Inferior parietal cortex (tissue), 1 donor: ENCODE data around the gene TP63.
"Not testable (repeated sequence)": the region's sequence is repeated elsewhere in the genome, so short reads cannot be mapped to it uniquely, and the experiment has no call there.

ENCODE experiments used
- DNase-seq: peaks from one replicate; pipeline ENCODE4 v3.0.0-alpha.2; 2016; ENCODE audit errors: extremely low spot score

TP63 gene

GRCh38 chr3:189625572-189625971, 5.6 kb upstream of the TP63 start:
- DNase-seq, result no peak

DNA sequence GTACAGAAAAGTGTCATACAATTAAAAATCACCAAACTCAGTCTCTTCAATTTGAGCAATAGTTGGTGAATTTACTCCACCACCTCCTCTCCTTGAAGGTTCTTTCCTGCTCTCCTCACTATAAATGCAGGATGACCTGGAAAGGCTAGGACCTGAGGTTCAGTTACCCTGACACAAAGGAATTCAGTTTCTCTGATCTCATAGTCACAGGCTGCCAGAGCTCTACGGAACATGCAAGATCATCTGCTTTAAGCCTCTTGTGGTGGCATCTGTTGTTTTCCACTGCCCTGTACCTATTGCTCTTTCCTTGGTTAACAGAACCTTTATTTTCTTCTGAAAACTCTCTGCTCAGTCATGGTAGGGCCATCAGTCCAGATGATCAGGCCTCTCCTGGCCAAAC, 4.9 kb upstream of the TP63 start:
- DNase-seq, result no peak

GRCh38 chr3:189629803-189630455, 1.3 kb upstream of the TP63 start:
- DNase-seq, result no peak

GRCh38 chr3:189630767-189631372, 319 bp upstream of the TP63 start:
- no peak for DNase-seq

- no peak for DNase-seq
Measured at GRCh38 chr3:189631409-189631808, 220 bp downstream of the TP63 start.

DNA sequence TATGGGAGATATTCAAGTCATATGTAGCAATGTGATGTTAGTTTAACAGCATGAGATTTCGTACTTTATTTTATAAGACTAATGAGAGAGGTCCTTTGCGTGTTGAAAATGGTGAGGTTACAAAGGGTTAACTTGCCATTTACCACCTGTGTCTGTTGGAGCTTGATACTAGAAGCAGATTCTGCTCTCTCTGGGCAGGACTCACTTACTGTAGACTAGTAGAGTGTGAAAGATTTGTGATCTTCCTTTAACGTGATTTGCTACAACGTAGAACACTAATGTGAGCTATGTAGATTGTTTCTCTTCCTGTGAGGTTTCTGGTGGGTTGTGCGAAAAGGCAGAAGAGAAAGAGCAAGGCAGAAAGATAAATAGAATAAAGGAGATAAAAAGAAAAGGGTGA, 1.1 kb downstream of the TP63 start:
- no peak for DNase-seq

DNA sequence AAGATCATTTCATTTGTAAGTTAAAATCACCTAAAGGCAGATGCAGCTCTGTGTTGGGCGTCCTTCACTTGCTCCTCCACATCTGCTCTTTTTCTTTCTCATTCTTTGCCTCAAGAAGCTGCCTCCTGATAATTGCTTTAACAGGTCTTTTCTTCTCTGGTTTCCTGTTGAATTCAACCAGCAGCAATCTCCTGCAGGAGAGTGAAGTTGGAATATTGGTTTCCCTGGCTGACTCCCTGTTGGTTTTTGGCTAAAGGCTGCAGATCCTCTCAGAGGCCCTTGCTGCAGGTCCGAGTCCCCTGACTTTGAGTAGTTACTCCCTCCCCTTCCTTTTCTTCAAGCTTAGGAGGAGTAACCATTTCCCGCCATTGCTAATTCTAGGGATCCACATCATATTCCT, 4.2 kb downstream of the TP63 start:
- no peak for DNase-seq

GRCh38 chr3:189636048-189636447, 4.9 kb downstream of the TP63 start:
- DNase-seq, result no peak

GRCh38 chr3:189637750-189638149, 6.6 kb downstream of the TP63 start:
- DNase-seq, result no peak

GRCh38 chr3:189638276-189639031, 7.3 kb downstream of the TP63 start:
- DNase-seq, result no peak

- no peak for DNase-seq
Measured at GRCh38 chr3:189641776-189642175, 10.6 kb downstream of the TP63 start.

DNA sequence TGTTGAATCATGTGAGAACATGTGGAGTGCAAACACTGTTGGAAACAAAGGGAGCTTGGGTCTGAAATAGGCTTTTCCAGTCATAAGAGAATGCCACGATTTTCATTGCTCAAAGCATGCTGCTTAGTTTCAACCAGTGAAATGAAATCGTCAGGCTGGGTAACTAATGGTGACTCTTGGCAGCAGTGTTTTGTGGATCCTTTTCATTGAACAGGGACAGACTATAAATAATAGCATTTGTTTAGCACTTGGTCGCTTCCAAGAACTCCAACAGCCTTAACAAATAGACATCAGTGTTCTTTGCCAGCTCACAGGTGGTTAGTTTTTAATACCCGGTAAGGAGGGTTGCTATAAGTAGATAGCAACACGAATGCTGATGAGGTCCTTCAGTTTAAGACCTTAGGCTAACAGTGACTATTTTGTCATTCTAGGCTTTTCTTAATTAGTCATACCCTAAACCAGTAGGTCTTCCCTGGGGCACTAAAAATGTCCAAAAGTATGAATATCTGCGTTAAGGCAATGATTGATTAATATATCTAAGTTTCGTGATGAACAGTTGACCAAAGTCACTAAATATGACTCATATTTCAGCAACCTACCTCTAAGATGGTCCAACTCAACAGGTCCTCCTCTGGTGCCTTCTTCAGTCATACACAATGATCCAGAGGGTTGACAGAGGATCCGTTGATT, 15.8 kb downstream of the TP63 start:
- DNase-seq, result no peak

GRCh38 chr3:189652042-189652441, 20.9 kb downstream of the TP63 start:
- no peak for DNase-seq

DNA sequence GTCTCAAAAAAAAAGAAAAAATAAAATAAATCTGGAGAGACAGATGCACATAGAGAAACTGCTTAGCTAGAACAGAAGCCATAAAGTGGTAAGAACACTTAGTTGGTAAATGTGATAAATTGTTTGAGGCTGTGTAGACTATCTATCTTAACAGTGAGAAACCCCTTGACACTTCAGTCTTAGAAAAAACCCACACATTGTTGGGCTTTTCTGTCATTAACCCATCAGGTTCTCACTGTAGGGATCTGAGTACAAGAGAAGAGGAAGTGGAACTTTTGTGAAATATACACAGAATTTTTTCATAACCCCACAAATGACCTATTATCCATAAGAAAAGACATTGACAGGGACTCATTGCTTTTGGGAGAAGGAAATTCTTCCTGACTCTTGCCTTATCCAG, 24.4 kb downstream of the TP63 start:
- DNase-seq, result no peak

DNA sequence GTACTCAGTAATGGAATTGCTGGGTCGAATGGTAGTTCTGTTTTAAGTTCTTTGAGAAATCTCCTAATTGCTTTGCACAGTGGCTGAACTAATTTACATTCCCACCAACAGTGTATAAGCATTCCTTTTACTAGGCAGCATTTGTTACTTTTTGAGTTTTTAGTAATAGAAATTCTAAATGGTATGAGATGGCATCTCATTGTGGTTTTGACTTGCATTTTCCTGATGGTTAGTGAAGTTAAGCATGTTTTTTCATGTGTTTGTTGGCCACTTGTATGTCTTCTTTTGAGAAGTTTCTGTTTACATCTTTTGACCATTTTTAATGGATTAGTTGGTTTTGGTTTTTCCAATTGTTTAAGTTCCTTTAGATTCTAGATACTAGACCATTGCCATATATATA, 28.4 kb downstream of the TP63 start:
- DNase-seq, result no peak

DNA sequence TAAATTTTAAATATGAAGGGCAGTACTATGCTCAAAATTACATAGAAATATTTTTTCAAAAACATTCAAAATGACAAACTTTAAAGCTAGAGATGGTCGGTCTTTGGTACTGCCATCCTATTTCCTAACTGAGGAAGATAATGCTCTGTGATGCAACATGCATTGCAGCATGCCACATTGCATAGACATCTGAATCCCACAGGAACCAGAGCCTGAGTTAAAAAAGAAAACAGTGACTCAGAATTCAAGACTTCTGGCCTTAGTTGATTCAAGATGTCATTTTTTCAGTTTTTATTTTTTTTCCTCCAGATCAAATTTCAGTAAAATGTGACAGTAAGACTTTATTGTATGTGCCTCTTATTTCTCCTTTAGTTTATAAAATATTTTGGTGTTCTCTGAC, 33.1 kb downstream of the TP63 start:
- DNase-seq, result no peak

GRCh38 chr3:189672346-189672745, 41.2 kb downstream of the TP63 start:
- DNase-seq, result not testable (repeated sequence)

DNA sequence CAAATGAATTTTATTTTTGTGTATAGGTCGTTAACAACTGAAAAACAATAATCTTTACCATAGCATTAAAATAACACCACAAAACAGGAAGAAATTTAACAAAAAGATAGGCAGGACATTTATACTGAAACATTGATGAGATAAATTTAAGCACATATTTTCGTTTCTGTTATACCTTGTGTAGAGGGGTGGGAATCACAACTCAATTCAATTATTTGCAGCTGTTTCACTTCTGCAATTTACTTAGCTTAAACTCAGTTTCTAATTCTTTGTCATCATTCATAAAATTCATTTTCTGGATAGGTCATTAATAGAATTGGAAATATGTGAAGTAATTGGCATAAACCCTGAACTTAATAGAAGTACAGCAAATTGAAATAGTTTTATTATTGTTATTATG, 42.3 kb downstream of the TP63 start:
- no peak for DNase-seq

DNA sequence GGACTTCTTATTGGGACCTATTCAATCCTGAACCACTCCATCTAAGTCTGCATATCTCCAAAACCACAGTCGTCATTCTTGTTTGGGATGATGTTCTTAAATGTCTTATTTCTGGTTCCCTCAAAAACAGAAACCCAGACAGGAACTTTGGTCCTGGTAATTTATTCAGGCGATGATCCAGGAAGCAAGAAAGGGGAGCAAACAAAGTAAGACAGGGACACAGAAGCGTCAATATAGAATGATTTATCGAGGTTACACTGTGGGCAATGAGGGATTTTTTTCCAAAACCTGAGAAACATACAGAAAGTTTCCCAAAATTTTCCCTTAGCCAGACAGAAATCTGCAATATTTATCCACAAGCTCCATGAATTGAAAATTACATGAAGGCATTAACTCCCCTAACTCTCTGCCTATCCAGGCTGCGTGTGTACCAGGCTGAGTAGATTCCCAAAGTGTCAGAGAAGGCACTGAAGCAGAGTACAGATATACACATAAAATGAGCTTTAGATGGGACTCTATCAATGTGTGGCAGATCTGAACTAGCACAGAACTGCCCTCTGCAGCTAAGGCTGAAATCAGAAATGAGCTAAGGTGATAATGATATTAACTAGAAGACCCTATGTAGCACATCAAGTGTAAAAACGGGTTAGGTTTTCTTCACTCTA, 43.2 kb downstream of the TP63 start:
- no peak for DNase-seq

DNA sequence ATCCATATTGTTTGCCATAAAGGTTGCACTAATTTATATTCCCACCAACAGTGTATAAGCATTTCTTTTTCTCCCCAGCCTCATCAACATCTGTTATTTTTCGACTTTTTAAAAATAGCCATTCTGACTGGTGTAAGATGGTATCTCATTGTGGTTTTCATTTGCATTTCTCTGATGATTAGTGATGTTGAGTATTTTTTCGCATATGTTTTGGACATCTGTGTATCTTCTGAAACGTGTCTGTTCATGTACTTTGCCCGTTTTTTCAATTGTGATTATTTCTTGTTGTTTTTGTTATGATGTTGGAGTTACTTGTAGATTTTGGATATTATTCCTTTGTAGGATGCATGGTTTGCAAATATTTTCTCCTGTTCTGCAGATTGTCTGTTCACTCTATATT, 46.5 kb downstream of the TP63 start:
- DNase-seq, result no peak

DNA sequence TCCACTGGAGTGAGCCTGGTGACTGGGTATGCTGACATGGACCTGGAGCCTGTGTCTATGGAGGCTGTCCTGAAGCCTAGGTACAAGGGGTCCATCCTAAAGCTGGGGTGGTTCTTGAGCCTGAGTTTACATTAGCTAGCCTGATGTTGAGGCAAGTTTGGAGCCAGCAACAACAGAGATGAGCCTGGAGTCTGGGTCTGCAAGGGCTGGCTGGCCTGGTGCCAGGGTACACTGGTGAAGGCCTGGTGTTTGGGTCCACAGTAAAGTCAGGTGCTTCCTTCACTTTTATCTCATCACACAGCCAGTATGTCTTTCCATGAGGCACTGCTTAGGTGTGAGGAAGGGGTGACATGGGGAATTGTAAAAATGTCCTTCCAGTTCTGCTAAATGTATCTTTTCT, 49.5 kb downstream of the TP63 start:
- DNase-seq, result no peak
